ENCODE results near the gene VPS51. TPM values are rescaled to one million over a fixed set of nuclear protein-coding genes. Genes with fewer than 3 reads are reported as not detected.

VPS51 gene
- total RNA-seq, 4 donors from 2014 or later = 96.1 to 447 (median 140) TPM

DNA sequence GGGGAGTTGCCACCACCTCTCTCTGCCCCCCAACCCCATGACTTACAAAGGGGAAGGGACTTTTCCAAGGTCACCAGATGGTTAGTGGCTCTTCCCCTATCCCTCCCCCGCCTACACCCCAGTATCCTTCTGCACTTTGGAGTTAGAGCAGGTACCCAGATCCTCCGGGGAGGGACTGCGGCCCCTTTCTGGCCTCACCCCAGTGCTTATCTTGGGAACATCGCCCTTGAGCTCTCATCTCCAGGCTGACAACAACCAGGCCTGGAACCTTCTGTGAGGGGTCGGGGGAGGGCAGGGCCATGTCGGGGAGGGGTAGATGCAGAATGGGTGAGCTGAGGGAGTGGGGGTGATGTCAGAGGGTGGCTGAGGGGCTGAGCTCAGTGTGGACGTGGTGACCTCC lies 30.2 kb upstream of the VPS51 start:
- no peak for DNase-seq
- H3K27me3 ChIP-seq = no peaks in the 10 kb centered on the region
- no peak overlapping the region for H3K4me3 ChIP-seq
- TF ChIP-seq, protein P1, sequence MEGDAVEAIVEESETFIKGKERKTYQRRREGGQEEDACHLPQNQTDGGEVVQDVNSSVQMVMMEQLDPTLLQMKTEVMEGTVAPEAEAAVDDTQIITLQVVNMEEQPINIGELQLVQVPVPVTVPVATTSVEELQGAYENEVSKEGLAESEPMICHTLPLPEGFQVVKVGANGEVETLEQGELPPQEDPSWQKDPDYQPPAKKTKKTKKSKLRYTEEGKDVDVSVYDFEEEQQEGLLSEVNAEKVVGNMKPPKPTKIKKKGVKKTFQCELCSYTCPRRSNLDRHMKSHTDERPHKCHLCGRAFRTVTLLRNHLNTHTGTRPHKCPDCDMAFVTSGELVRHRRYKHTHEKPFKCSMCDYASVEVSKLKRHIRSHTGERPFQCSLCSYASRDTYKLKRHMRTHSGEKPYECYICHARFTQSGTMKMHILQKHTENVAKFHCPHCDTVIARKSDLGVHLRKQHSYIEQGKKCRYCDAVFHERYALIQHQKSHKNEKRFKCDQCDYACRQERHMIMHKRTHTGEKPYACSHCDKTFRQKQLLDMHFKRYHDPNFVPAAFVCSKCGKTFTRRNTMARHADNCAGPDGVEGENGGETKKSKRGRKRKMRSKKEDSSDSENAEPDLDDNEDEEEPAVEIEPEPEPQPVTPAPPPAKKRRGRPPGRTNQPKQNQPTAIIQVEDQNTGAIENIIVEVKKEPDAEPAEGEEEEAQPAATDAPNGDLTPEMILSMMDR (IDR thresholded peaks at IDR 0.05) = no peak
- TF ChIP-seq POLR2A (IDR thresholded peaks at IDR 0.05) = no peak
- H3K36me3 ChIP-seq = no peaks in the 10 kb centered on the region
- no peaks in the 10 kb centered on the region for H3K4me1 ChIP-seq
- H3K9me3 ChIP-seq = no peaks in the 10 kb centered on the region
- no peak overlapping the region for H3K27ac ChIP-seq
- intact Hi-C loops (cut with DNase I; ENCODE audit: low total_unique reads) = no loop called here

DNA sequence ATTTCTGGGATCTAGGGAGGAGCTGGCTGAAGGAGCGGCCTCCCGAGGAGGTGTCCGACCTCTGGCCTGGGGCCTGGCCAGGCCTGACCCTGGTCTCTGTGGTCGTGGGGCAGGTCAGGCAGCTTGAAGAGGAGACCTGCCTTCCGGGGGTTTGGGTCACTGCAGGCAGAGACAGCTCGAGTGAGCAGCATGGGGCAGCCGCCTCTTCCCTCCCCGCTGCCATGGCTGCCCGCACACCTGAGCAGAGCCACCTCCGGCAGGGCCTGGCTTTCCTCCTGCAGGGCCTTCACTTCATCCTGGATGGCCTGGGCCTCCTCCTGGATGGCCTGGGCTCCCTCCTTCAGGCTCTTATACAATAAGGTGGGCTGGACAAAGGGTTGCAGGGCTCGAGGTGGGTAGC lies 29.7 kb upstream of the VPS51 start:
- intact Hi-C loops (cut with DNase I; ENCODE audit: low total_unique reads) = no loop called here
- Histone ChIP-seq H3K9me3 (no peaks in the 10 kb centered on the region), H3K4me1 (no peaks in the 10 kb centered on the region), H3K36me3 (no peaks in the 10 kb centered on the region), H3K27ac (no peak overlapping the region), H3K27me3 (no peaks in the 10 kb centered on the region), H3K4me3 (no peak overlapping the region)
- DNase-seq = no peak
- TF ChIP-seq, protein P1 (IDR thresholded peaks at IDR 0.05) = no peak
- TF ChIP-seq POLR2A (IDR thresholded peaks at IDR 0.05) = no peak

DNA sequence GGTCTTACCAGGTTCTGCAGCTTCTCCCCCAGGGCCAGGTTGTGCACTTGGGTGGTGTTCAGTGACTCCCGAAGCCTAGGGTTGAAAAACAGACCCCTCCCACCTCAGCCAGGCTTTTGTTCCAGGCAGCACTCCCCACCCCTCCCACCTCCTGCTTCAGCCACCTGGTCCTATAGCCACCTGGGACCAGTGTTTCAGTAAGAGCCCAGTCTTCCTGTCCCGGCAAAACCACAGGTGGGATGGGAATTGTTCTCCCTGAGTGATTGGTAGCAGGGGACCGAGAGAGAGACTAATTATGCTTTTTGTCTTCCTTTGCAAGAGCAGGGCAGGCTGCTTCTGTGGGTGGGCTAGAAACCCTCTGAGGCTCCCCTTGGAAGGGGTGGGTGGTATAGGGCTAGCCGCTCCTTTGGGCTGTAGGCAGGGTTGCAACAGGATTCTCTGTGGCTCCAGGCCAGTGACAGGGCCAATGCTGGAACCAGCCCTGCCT lies 29.2 kb upstream of the VPS51 start:
- no peaks in the 10 kb centered on the region for H3K4me1 ChIP-seq
- no peak for DNase-seq
- no peaks in the 10 kb centered on the region for H3K27me3 ChIP-seq
- intact Hi-C loops (cut with DNase I; ENCODE audit: low total_unique reads) = no loop called here
- H3K4me3 ChIP-seq = no peak overlapping the region
- TF ChIP-seq, protein P1 (IDR thresholded peaks at IDR 0.05) = no peak
- TF ChIP-seq POLR2A (IDR thresholded peaks at IDR 0.05) = no peak
- H3K27ac ChIP-seq = no peak overlapping the region
- H3K9me3 ChIP-seq = no peaks in the 10 kb centered on the region
- no peaks in the 10 kb centered on the region for H3K36me3 ChIP-seq

DNA sequence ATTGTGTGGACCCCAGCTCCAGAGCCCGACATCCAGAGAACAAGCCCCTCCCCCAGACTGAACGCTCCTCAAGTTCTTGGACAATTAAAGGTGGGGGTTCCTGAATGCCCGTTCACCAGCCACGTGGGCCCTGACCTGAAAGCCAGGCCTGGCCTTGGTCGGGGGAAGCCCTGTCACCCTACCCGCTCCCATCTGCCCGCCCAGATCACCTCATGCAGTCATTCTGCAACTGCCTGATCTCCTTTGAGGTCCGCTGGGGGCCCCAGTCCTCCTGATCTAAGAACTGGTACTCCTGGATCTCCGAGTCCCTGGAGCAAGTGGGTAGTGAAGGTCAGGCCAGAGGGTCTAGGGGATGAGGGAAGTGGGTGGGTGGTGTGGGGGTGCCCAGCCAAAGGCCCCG lies 28.6 kb upstream of the VPS51 start:
- Histone ChIP-seq H3K27me3 (no peaks in the 10 kb centered on the region), H3K4me1 (no peaks in the 10 kb centered on the region), H3K27ac (no peak overlapping the region), H3K9me3 (no peaks in the 10 kb centered on the region), H3K4me3 (no peak overlapping the region), H3K36me3 (no peaks in the 10 kb centered on the region)
- no peak for DNase-seq
- TF ChIP-seq POLR2A (IDR thresholded peaks at IDR 0.05) = no peak
- TF ChIP-seq, protein P1 (IDR thresholded peaks at IDR 0.05) = no peak
- intact Hi-C loops (cut with DNase I; ENCODE audit: low total_unique reads) = no loop called here

DNA sequence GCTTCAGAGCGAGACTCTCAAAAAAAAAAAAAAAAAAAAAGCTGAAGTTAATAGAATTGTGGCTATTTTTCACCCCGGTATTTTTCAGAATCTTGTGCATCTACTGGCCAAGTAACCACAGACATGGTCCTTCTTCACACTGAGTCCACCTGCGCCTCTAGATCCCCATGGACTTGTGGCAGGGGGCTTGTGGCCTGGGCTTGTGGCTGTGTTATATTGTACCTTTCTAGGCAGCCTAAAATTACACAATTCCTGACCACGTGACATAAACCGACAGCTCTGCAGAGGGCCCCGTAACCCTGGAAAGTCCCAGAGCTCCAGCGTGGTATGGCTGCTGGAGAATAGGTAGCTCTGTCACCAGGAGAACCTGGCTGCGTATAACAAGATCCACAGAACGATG lies 26.8 kb upstream of the VPS51 start:
- H3K36me3 ChIP-seq = no peaks in the 10 kb centered on the region
- H3K27me3 ChIP-seq = no peaks in the 10 kb centered on the region
- H3K4me1 ChIP-seq = no peaks in the 10 kb centered on the region
- H3K4me3 ChIP-seq = no peak overlapping the region
- no peak for DNase-seq
- intact Hi-C loops (cut with DNase I; ENCODE audit: low total_unique reads) = no loop called here
- no peak overlapping the region for H3K27ac ChIP-seq
- TF ChIP-seq POLR2A (IDR thresholded peaks at IDR 0.05) = no peak
- TF ChIP-seq, protein P1 (IDR thresholded peaks at IDR 0.05) = no peak
- H3K9me3 ChIP-seq = no peaks in the 10 kb centered on the region
